HepG2 (cell line): ENCODE results near the gene RHOBTB3. TPM values are rescaled to one million over a fixed set of nuclear protein-coding genes. Genes with fewer than 3 reads are reported as not detected.

Experiments
- DPF2 ChIP-seq: sonication (generic); formaldehyde crosslinking; IDR thresholded peaks from 2 replicates; pipeline ENCODE4 v1.4.0; 2020; ENCODE audit warnings: mild to moderate bottlenecking, low read depth, missing genetic modification reagents, borderline replicate concordance
- MIER3 ChIP-seq: IDR thresholded peaks from 2 replicates; pipeline ENCODE4 v1.6.1; 2016; ENCODE audit warnings: missing compliant biosample characterization, borderline replicate concordance
- MTF1 ChIP-seq: sonication (generic); formaldehyde crosslinking; IDR thresholded peaks from 2 replicates; pipeline ENCODE4 v1.5.0; 2020; ENCODE audit warnings: missing genetic modification reagents
- NCOA2 ChIP-seq: sonication (generic); formaldehyde crosslinking; IDR thresholded peaks from 2 replicates; pipeline ENCODE4 v1.8.0; 2022; ENCODE audit warnings: inconsistent platforms
- NCOR1 ChIP-seq: fragments of 200-600 bp; sonication (generic); IDR thresholded peaks from 2 replicates; pipeline ENCODE4 v1.7.0; 2017; ENCODE audit warnings: antibody characterized with exemption, low read length, borderline replicate concordance
- NFAT5 ChIP-seq: sonication (generic); formaldehyde crosslinking; IDR thresholded peaks from 2 replicates; pipeline ENCODE4 v1.4.0; 2020; ENCODE audit warnings: missing genetic modification reagents
- PITX1 ChIP-seq: sonication (generic); formaldehyde crosslinking; IDR thresholded peaks from 2 replicates; pipeline ENCODE4 v1.5.1; 2020; ENCODE audit warnings: mild to moderate bottlenecking, missing genetic modification reagents
- POLR2G ChIP-seq: fragments of 200-400 bp; formaldehyde crosslinking; IDR thresholded peaks from 2 replicates; pipeline ENCODE4 v1.6.1; 2018; ENCODE audit warnings: mild to moderate bottlenecking, low read depth, low read length, moderate library complexity
- TARDBP ChIP-seq: sonication (generic); formaldehyde crosslinking; IDR thresholded peaks from 2 replicates; pipeline ENCODE4 v1.8.0; 2022; ENCODE audit warnings: mild to moderate bottlenecking, missing genetic modification reagents
- THAP9 ChIP-seq: sonication (generic); formaldehyde crosslinking; IDR thresholded peaks from 2 replicates; pipeline ENCODE4; 2020; ENCODE audit warnings: missing genetic modification reagents, mild to moderate bottlenecking, borderline replicate concordance
- TOPORS ChIP-seq: sonication (generic); formaldehyde crosslinking; IDR thresholded peaks from 2 replicates; pipeline ENCODE4 v1.8.0; 2023; ENCODE audit warnings: mild to moderate bottlenecking, missing genetic modification reagents
- ZBTB38 ChIP-seq: sonication (generic); formaldehyde crosslinking; IDR thresholded peaks from 2 replicates; pipeline ENCODE4 v1.5.1; 2020; ENCODE audit warnings: mild to moderate bottlenecking, missing genetic modification reagents
- ZFP90 ChIP-seq: sonication (generic); formaldehyde crosslinking; IDR thresholded peaks from 2 replicates; pipeline ENCODE4 v1.8.0; 2022; ENCODE audit warnings: missing genetic modification reagents, mild to moderate bottlenecking, inconsistent platforms, borderline replicate concordance
- ZMAT5 ChIP-seq: sonication (generic); formaldehyde crosslinking; IDR thresholded peaks from 2 replicates; pipeline ENCODE4 v1.5.0; 2020; ENCODE audit warnings: mild to moderate bottlenecking, low read depth, missing genetic modification reagents, borderline replicate concordance
- ZNF557 ChIP-seq: sonication (generic); formaldehyde crosslinking; IDR thresholded peaks from 2 replicates; pipeline ENCODE4 v1.4.0; 2020; ENCODE audit warnings: missing genetic modification reagents
- ZNF652 ChIP-seq: IDR thresholded peaks from 2 replicates; pipeline ENCODE4 v1.6.1; 2016; ENCODE audit warnings: low read depth, borderline replicate concordance
- ZNF740 ChIP-seq: sonication (generic); formaldehyde crosslinking; IDR thresholded peaks from 2 replicates; pipeline ENCODE4 v1.4.0; 2020; ENCODE audit warnings: missing genetic modification reagents
- ZNF777 ChIP-seq: sonication (generic); formaldehyde crosslinking; IDR thresholded peaks from 2 replicates; pipeline ENCODE4 v1.4.0; 2020; ENCODE audit warnings: missing genetic modification reagents
- ZNF790 ChIP-seq: sonication (generic); formaldehyde crosslinking; IDR thresholded peaks from 2 replicates; pipeline ENCODE4 v1.8.0; 2022; ENCODE audit warnings: missing genetic modification reagents, mild to moderate bottlenecking, borderline replicate concordance
- ZSCAN9 ChIP-seq: IDR thresholded peaks from 2 replicates; pipeline ENCODE4 v1.6.1; 2016; ENCODE audit warnings: borderline replicate concordance
- polyA plus RNA-seq, 8 experiments: library from polyadenylated mRNA; depleted of rRNA in 3 of 8; stranded (reverse) in 7 of 8; unstranded in 1 of 8; fragments of >200 nt; fragmentation: Illumina TruSeq in 4 of 8; extraction: Trizol in 4 of 8; gene quantifications; 2 replicates each; pipeline versions ENCODE4 v1.2.1 to v1.2.3, GENCODE V29; 2011 to 2016; ENCODE audit warnings: low read depth in 4 of 8, missing spikeins in 1 of 8, mixed read lengths in 1 of 8; ENCODE audit not compliant: insufficient read depth in 1 of 8
- total RNA-seq, 5 experiments: library from RNA; depleted of rRNA; stranded (reverse); fragments of >200 nt; fragmentation: Illumina TruSeq; extraction: Trizol; gene quantifications; 2 replicates each; pipeline ENCODE4 v1.2.3, GENCODE V29; 2016; ENCODE audit warnings: low read depth in 1 of 5

Gene RHOBTB3
- total and polyA plus RNA-seq, 2 of the 13 experiments (the other 11 are each of a cell fraction or from before 2014, with no cell fraction given): 31.6 to 35.4 TPM

- TF ChIP-seq NFAT5 (peak; percentile 50; the same call in 1 of the 2 replicates), DPF2 (CRISPR knock-in tag) (peak; percentile 89), THAP9 (CRISPR knock-in tag) (no peak), PITX1 (CRISPR knock-in tag) (peak; percentile 55), TARDBP (CRISPR knock-in tag) (peak; percentile 36; the same call in 1 of the 2 replicates), TOPORS (CRISPR knock-in tag) (no peak), POLR2G (peak; percentile 73), ZNF777 (CRISPR knock-in tag) (no peak), ZFP90 (CRISPR knock-in tag) (peak; percentile 61; the same call in 1 of the 2 replicates), ZNF790 (CRISPR knock-in tag) (0 out of 2 replicates have a peak, but pooled peaks have one; percentile 29), ZMAT5 (CRISPR knock-in tag) (no peak), MIER3 (peak; percentile 62; the same call in 1 of the 2 replicates), ZNF740 (CRISPR knock-in tag) (0 out of 2 replicates have a peak, but pooled peaks have one; percentile 44), MTF1 (no peak), ZBTB38 (CRISPR knock-in tag) (peak; percentile 56), ZNF652 (CRISPR knock-in tag) (no peak; the same call in 1 of the 2 replicates), NCOR1 (peak; percentile 99), ZNF557 (CRISPR knock-in tag) (peak; percentile 90; the same call in 1 of the 2 replicates), NCOA2 (peak; percentile 81), ZSCAN9 (CRISPR knock-in tag) (0 out of 2 replicates have a peak, but pooled peaks have one; percentile 57)
These were observed 96.1 kb downstream of the RHOBTB3 start (continued) for GRCh38 chr5:95826949-95827891.
